ENCODE measurements around the gene SRD5A2. TPM values are rescaled to one million over a fixed set of nuclear protein-coding genes. Genes with fewer than 3 reads are reported as not detected.

Gene SRD5A2
- total RNA-seq: not detected

GRCh38 chr2:31580321-31581117 lies at the start of gene SRD5A2:
SRD5A2 (minus strand) TSS chr2:31580938; CDS start chr2:31580900, 38 bp downstream.

Other genes starting within 250 kb of the SRD5A2 start
- gene XDH, start 166.2 kb downstream of the SRD5A2 start, total RNA-seq: under 0.01 TPM

Measured in parietal lobe (tissue), 1 donor.